ENCODE data around the gene MTFR1L. TPM values are rescaled to one million over a fixed set of nuclear protein-coding genes. Genes with fewer than 3 reads are reported as not detected.

The MTFR1L gene
- total RNA-seq, 2 donors from 2014 or later: 36.3 to 48.6 TPM

DNA sequence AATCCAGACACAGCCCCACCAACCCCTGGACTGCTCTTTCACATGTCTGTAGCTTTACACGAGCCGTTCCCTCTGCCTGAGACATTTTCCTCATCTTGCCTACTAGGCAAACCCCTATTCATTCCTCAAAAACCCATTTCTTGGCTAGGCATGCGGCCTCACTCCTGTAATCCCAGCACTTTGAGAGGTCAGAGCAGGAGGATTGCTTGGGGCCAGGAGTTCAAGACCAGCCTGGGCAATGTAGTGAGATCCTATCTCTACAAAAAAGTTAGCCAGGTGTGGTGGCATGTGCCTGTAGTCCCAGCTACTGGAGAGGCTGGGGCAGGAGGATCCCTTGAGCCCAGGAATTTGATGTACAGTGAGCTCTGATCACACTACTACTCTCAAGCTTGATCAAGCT, 44.7 kb downstream of the MTFR1L start:
- DNase-seq: no peak
- no peaks in the 10 kb centered on the region for H3K36me3 ChIP-seq
- H3K4me3 ChIP-seq: no peak overlapping the region
- H3K27me3 ChIP-seq: no peaks in the 10 kb centered on the region
- H3K9me3 ChIP-seq: no peaks in the 10 kb centered on the region
- intact Hi-C loops (cut with DNase I): no loop called here
- TF ChIP-seq, protein P1, sequence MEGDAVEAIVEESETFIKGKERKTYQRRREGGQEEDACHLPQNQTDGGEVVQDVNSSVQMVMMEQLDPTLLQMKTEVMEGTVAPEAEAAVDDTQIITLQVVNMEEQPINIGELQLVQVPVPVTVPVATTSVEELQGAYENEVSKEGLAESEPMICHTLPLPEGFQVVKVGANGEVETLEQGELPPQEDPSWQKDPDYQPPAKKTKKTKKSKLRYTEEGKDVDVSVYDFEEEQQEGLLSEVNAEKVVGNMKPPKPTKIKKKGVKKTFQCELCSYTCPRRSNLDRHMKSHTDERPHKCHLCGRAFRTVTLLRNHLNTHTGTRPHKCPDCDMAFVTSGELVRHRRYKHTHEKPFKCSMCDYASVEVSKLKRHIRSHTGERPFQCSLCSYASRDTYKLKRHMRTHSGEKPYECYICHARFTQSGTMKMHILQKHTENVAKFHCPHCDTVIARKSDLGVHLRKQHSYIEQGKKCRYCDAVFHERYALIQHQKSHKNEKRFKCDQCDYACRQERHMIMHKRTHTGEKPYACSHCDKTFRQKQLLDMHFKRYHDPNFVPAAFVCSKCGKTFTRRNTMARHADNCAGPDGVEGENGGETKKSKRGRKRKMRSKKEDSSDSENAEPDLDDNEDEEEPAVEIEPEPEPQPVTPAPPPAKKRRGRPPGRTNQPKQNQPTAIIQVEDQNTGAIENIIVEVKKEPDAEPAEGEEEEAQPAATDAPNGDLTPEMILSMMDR (IDR thresholded peaks at IDR 0.05): no peak
- H3K27ac ChIP-seq: no peak overlapping the region
- no peak overlapping the region for H3K9ac ChIP-seq (ENCODE audit: low read depth in 2 of 2, low read length in 2 of 2)
- H3K4me1 ChIP-seq: no peaks in the 10 kb centered on the region

GRCh38 chr1:25866288-25866687, 46.5 kb downstream of the MTFR1L start:
- intact Hi-C loops (cut with DNase I): no loop called here
- H3K36me3 ChIP-seq: no peaks in the 10 kb centered on the region
- no peak for DNase-seq

DNA sequence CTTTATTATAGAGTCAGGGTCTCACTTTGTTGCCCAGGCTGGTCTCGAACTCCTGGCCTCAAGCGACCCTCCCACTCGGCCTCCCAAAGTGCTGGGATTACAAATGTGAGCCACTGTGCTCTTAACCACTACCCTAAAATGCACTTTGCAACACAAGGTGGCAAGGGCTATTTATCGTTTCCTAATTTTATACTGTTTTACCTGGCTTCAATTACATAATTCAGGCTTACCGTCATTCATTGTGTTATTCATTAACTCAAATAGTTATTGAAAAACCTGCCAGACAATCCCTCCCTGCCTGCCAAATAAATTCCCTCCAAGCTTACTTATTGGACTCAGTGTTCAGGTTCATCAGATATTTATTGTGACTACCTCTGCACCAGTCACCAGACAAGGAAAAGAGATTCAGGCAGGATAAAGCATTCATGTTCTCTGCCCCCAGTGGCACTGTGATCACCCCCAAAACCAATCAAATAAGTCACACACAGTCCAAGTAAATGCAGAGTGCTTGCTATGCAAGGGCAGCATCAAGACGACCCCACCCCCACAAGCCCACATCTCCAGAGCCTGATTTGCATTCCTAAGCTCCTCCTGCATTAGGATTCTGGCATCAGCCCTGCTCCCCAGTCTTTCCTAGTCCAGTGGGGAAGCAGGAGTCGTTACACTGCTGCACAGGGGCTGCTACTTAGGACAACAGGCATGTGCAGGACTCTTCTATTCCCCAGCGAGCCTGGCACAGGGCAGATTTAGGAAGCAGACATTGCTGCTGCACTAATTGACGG, 47.6 kb downstream of the MTFR1L start:
- Histone ChIP-seq H3K9me3 (no peaks in the 10 kb centered on the region), H3K4me1 (no peaks in the 10 kb centered on the region), H3K36me3 (no peaks in the 10 kb centered on the region), H3K4me3 (no peak overlapping the region), H3K9ac (ENCODE audit: low read depth in 2 of 2, low read length in 2 of 2) (peak overlapping the region in 1 of 2 donors; percentile 36), H3K27me3 (no peaks in the 10 kb centered on the region), H3K27ac (no peak overlapping the region)
- TF ChIP-seq, protein P1 (IDR thresholded peaks at IDR 0.05): no peak
- intact Hi-C loops (cut with DNase I): no loop called here
- DNase-seq: no peak

More at GRCh38 chr1:25866288-25866687, 46.5 kb downstream of the MTFR1L start:
- H3K27ac ChIP-seq: no peak overlapping the region
- H3K9me3 ChIP-seq: no peaks in the 10 kb centered on the region
- H3K27me3 ChIP-seq: no peaks in the 10 kb centered on the region
- no peaks in the 10 kb centered on the region for H3K4me1 ChIP-seq
- TF ChIP-seq, protein P1 (IDR thresholded peaks at IDR 0.05): no peak
- H3K9ac ChIP-seq (ENCODE audit: low read depth in 2 of 2, low read length in 2 of 2): no peak overlapping the region
- H3K4me3 ChIP-seq: no peak overlapping the region

- TF ChIP-seq, protein P1 (IDR thresholded peaks at IDR 0.05): no peak
- Histone ChIP-seq H3K4me1 (peaks cover 9% of the 10 kb centered on the region), H3K9me3 (no peaks in the 10 kb centered on the region), H3K36me3 (no peaks in the 10 kb centered on the region), H3K27me3 (no peaks in the 10 kb centered on the region), H3K27ac (no peak overlapping the region), H3K4me3 (no peak overlapping the region), H3K9ac (ENCODE audit: low read depth in 2 of 2, low read length in 2 of 2) (no peak overlapping the region)
- intact Hi-C loops (cut with DNase I): no loop called here
- no peak for DNase-seq
Measured at GRCh38 chr1:25869909-25870606, 50.3 kb downstream of the MTFR1L start.

GRCh38 chr1:25870614-25871013, 50.9 kb downstream of the MTFR1L start:
- TF ChIP-seq, protein P1 (IDR thresholded peaks at IDR 0.05): no peak
- H3K27me3 ChIP-seq: no peaks in the 10 kb centered on the region
- intact Hi-C loops (cut with DNase I): no loop called here
- peaks cover 9% of the 10 kb centered on the region for H3K4me1 ChIP-seq
- DNase-seq: no peak
- no peak overlapping the region for H3K27ac ChIP-seq
- H3K4me3 ChIP-seq: no peak overlapping the region
- no peak overlapping the region for H3K9ac ChIP-seq (ENCODE audit: low read depth in 2 of 2, low read length in 2 of 2)
- no peaks in the 10 kb centered on the region for H3K36me3 ChIP-seq
- H3K9me3 ChIP-seq: no peaks in the 10 kb centered on the region

Data from colonic mucosa (tissue), 4 donors.